Measurements from ENCODE around the gene KIAA1191.
A peak's percentile ranks its signal among the peaks of the same experiment; 100 is the strongest.

KIAA1191 gene

GRCh38 chr5:176389135-176390123 is 27.9 kb upstream of the KIAA1191 start:
- DNase-seq (ENCODE audit: low read depth in 2 of 2): no peak

GRCh38 chr5:176388444-176389134 is 27.0 kb upstream of the KIAA1191 start, which contains the start of the genes HIGD2A and NOP16:
Gene HIGD2A, plus strand, starts transcription at chr5:176388751. Its CDS starts 69 bp downstream, at chr5:176388820.
Gene NOP16, minus strand, starts transcription at chr5:176388598. Its CDS starts 59 bp downstream, at chr5:176388539.
- DNase-seq (ENCODE audit: low read depth in 2 of 2): peak; percentile 96 to 99

- no peak for DNase-seq (ENCODE audit: low read depth in 2 of 2)
Measured at GRCh38 chr5:176388003-176388443, 26.5 kb upstream of the KIAA1191 start.

- no peak for DNase-seq (ENCODE audit: low read depth in 2 of 2)
Measured at GRCh38 chr5:176387384-176387925, 25.9 kb upstream of the KIAA1191 start.

- DNase-seq (ENCODE audit: low read depth in 2 of 2): no peak
Measured at GRCh38 chr5:176386491-176386890, 24.9 kb upstream of the KIAA1191 start.

- no peak for DNase-seq (ENCODE audit: low read depth in 2 of 2)
Measured at GRCh38 chr5:176384991-176385390, 23.4 kb upstream of the KIAA1191 start.

GRCh38 chr5:176384366-176384930 is 22.9 kb upstream of the KIAA1191 start:
- DNase-seq (ENCODE audit: low read depth in 2 of 2): no peak

GRCh38 chr5:176383961-176384360 is 22.4 kb upstream of the KIAA1191 start:
- DNase-seq (ENCODE audit: low read depth in 2 of 2): no peak

- DNase-seq (ENCODE audit: low read depth in 2 of 2): no peak
Measured at GRCh38 chr5:176383248-176383905, 21.8 kb upstream of the KIAA1191 start.

- DNase-seq (ENCODE audit: low read depth in 2 of 2): no peak
Measured at GRCh38 chr5:176382721-176383120, 21.2 kb upstream of the KIAA1191 start.

- no peak for DNase-seq (ENCODE audit: low read depth in 2 of 2)
Measured at GRCh38 chr5:176381979-176382378, 20.4 kb upstream of the KIAA1191 start.

- no peak for DNase-seq (ENCODE audit: low read depth in 2 of 2)
Measured at GRCh38 chr5:176381423-176381822, 19.9 kb upstream of the KIAA1191 start.

GRCh38 chr5:176379881-176380280 is 18.3 kb upstream of the KIAA1191 start:
- DNase-seq (ENCODE audit: low read depth in 2 of 2): no peak

- no peak for DNase-seq (ENCODE audit: low read depth in 2 of 2)
Measured at GRCh38 chr5:176373100-176373818, 11.7 kb upstream of the KIAA1191 start.

- no peak for DNase-seq (ENCODE audit: low read depth in 2 of 2)
Measured at GRCh38 chr5:176371621-176372539, 10.3 kb upstream of the KIAA1191 start.

- no peak for DNase-seq (ENCODE audit: low read depth in 2 of 2)
Measured at GRCh38 chr5:176369934-176370711, 8.6 kb upstream of the KIAA1191 start.

GRCh38 chr5:176368726-176369125 is 7.2 kb upstream of the KIAA1191 start:
- no peak for DNase-seq (ENCODE audit: low read depth in 2 of 2)

GRCh38 chr5:176366232-176366894 is 4.8 kb upstream of the KIAA1191 start:
- no peak for DNase-seq (ENCODE audit: low read depth in 2 of 2)
